HCT116 (cell line): ENCODE measurements around the gene HIF1A. TPM values are rescaled to one million over a fixed set of nuclear protein-coding genes. Genes with fewer than 3 reads are reported as not detected.
A peak's percentile ranks its signal among the peaks of the same experiment; 100 is the strongest.

Source experiments
- ATAC-seq: fragments of 200-7000 bp; cut with Tn5 transposase; 2 replicates; pipeline ENCODE4 v1.9.1; 2020; ENCODE audit warnings: mild to moderate bottlenecking, moderate library complexity
- BruUV-seq: library from RNA; stranded (reverse); fragments of 400-500 nt; replicated peaks from 2 replicates; lab custom pipeline; 2021; lab: Mats Ljungman, UMichigan
- CTCF ChIA-PET: fragments of 300-600 bp; sonication (Branson Sonifier 250); formaldehyde crosslinking; loops from one replicate; lab custom pipeline; 2021; ENCODE audit warnings: antibody characterized with exemption; lab: Charles Lee
- POLR2A ChIA-PET: fragments of 300-600, 350-600 bp; sonication (Branson Sonifier 250); formaldehyde crosslinking; loops from one replicate; lab custom pipeline; 2021; ENCODE audit warnings: antibody characterized with exemption; lab: Charles Lee
- RAD21 ChIA-PET, 2 experiments: fragments of 300-600 bp; sonication (Branson Sonifier 250); formaldehyde crosslinking; loops; one replicate each; lab custom pipeline; 2023; ENCODE audit warnings: low total read pairs in 2 of 2; ENCODE audit not compliant: uncharacterized antibody in 2 of 2, unreplicated experiment in 2 of 2, low non-redundant PET in 1 of 2; lab: Charles Lee
- DNase-seq: peaks from one replicate; pipeline ENCODE4 v3.0.0-alpha.2; 2010; ENCODE audit warnings: low read depth, low spot score
- H2AFZ ChIP-seq: fragments of 200-600 bp; shearing (Covaris generic), sonication (generic); 2 replicates; pipeline ENCODE4 v1.6.1; 2017; ENCODE audit warnings: low read depth, mixed run types, mixed read lengths, antibody characterized with exemption, low read length; ENCODE audit not compliant: poor library complexity, severe bottlenecking
- H3K27ac ChIP-seq: 2 replicates; pipeline ENCODE4 v1.5.1; 2012; ENCODE audit warnings: low read depth, low read length
- H3K27me3 ChIP-seq: fragments of 200-600 bp; sonication (generic); 2 replicates; pipeline ENCODE4 v1.6.1; 2016; ENCODE audit warnings: mixed run types, low read length, mixed read lengths; ENCODE audit not compliant: insufficient read depth
- H3K36me3 ChIP-seq, 2 experiments: fragments of 200-500 bp in 1 of 2; fragments of 200-600 bp in 1 of 2; sonication (Bioruptor generic) in 1 of 2; sonication (generic) in 1 of 2; 2 replicates each; pipeline versions ENCODE4 v1.5.1 to v1.6.1; 2014 to 2016; ENCODE audit warnings: low read length in 2 of 2, inconsistent platforms in 1 of 2, mixed read lengths in 1 of 2, mixed run types in 1 of 2; ENCODE audit not compliant: insufficient read depth in 2 of 2, control insufficient read depth in 1 of 2
- H3K4me1 ChIP-seq, 2 experiments: fragments of 200-600 bp in 1 of 2; sonication (generic) in 1 of 2; 2 replicates each; pipeline versions ENCODE4 v1.5.1 to v1.6.1; 2012 to 2017; ENCODE audit warnings: low read length in 2 of 2, inconsistent platforms in 1 of 2, mild to moderate bottlenecking in 1 of 2, mixed read lengths in 1 of 2, mixed run types in 1 of 2, moderate library complexity in 1 of 2; ENCODE audit not compliant: insufficient read depth in 2 of 2, control insufficient read depth in 1 of 2
- H3K4me2 ChIP-seq: fragments of 200-600 bp; sonication (generic); 2 replicates; pipeline ENCODE4 v1.6.1; 2017; ENCODE audit warnings: mixed run types, low read length, mixed read lengths
- H3K4me3 ChIP-seq, 2 experiments: fragments of 200-600 bp in 1 of 2; sonication (generic) in 1 of 2; replicated peaks in 1 of 2; 2 replicates each; pipeline ENCODE4 v1.5.1; 2011 to 2016; ENCODE audit warnings: low read length in 2 of 2, control low read depth in 1 of 2, low read depth in 1 of 2, mild to moderate bottlenecking in 1 of 2, mixed read lengths in 1 of 2, mixed run types in 1 of 2
- H3K79me2 ChIP-seq: fragments of 200-600 bp; sonication (generic); 2 replicates; pipeline ENCODE4 v1.6.1; 2017; ENCODE audit warnings: mild to moderate bottlenecking, mixed run types, low read length, moderate library complexity, mixed read lengths; ENCODE audit not compliant: insufficient read depth
- H3K9ac ChIP-seq: fragments of 200-600 bp; sonication (generic); 2 replicates; pipeline ENCODE4 v1.6.1; 2016; ENCODE audit warnings: low read length, mixed read lengths
- H3K9me2 ChIP-seq: fragments of 200-600 bp; sonication (generic), shearing (Covaris generic); 2 replicates; pipeline ENCODE4 v1.6.1; 2017; ENCODE audit warnings: mixed run types, mild to moderate bottlenecking, moderate library complexity; ENCODE audit not compliant: insufficient read depth
- H3K9me3 ChIP-seq, 2 experiments: fragments of 200-500 bp in 1 of 2; fragments of 200-600 bp in 1 of 2; sonication (Bioruptor generic) in 1 of 2; sonication (generic) in 1 of 2; 2 replicates each; pipeline ENCODE4 v1.6.1; 2014 to 2017; ENCODE audit warnings: low read length in 2 of 2, mixed read lengths in 2 of 2, inconsistent platforms in 1 of 2, low read depth in 1 of 2, mild to moderate bottlenecking in 1 of 2, mixed run types in 1 of 2, moderate library complexity in 1 of 2; ENCODE audit not compliant: control insufficient read depth in 1 of 2, insufficient read depth in 1 of 2
- H4K20me1 ChIP-seq: fragments of 200-600 bp; sonication (generic), shearing (Covaris generic); 2 replicates; pipeline ENCODE4 v1.6.1; 2017; ENCODE audit warnings: mixed run types, mild to moderate bottlenecking, moderate library complexity; ENCODE audit not compliant: insufficient read depth
- CBX3 ChIP-seq: IDR thresholded peaks from 2 replicates; pipeline ENCODE4 v1.6.1; 2012; ENCODE audit warnings: low read depth
- CEBPB ChIP-seq: IDR thresholded peaks from 2 replicates; pipeline ENCODE4 v1.6.1; 2012; ENCODE audit warnings: low read depth
- EZH2 ChIP-seq: fragments of 200-600 bp; sonication (generic); IDR thresholded peaks from 2 replicates; pipeline ENCODE4 v1.6.1; 2017; ENCODE audit warnings: antibody characterized with exemption, mixed run types
- FOSL1 ChIP-seq: IDR thresholded peaks from 2 replicates; pipeline ENCODE4 v1.6.1; 2012; ENCODE audit warnings: low read depth
- POLR2AphosphoS5 ChIP-seq: IDR thresholded peaks from 2 replicates; pipeline ENCODE4 v1.6.1; 2011; ENCODE audit warnings: mild to moderate bottlenecking, low read depth, low read length, moderate library complexity
- RAD21 ChIP-seq: IDR thresholded peaks from 2 replicates; pipeline ENCODE4 v1.6.1; 2012; ENCODE audit warnings: low read depth, mild to moderate bottlenecking
- REST ChIP-seq: IDR thresholded peaks from 2 replicates; pipeline ENCODE4 v1.6.1; 2012; ENCODE audit warnings: low read depth
- SIN3A ChIP-seq: IDR thresholded peaks from 2 replicates; pipeline ENCODE4 v1.6.1; 2012; ENCODE audit warnings: low read depth
- SP1 ChIP-seq: IDR thresholded peaks from 2 replicates; pipeline ENCODE4 v1.6.1; 2012; ENCODE audit warnings: low read depth
- SRF ChIP-seq: IDR thresholded peaks from 2 replicates; pipeline ENCODE4 v1.6.1; 2012; ENCODE audit warnings: low read depth
- TCF7L2 ChIP-seq: IDR thresholded peaks from 2 replicates; pipeline ENCODE4 v1.7.0; 2011; ENCODE audit warnings: borderline replicate concordance, inconsistent platforms; ENCODE audit not compliant: insufficient read depth, insufficient read length; ENCODE audit errors: extremely low read depth
- ZFX ChIP-seq: fragments of 450-650 bp; IDR thresholded peaks from 2 replicates; pipeline ENCODE4 v1.6.1; 2017
- intact Hi-C: fragments of 100-400 bp; cut with micrococcal nuclease; formaldehyde crosslinking; loops from 2 replicates; pipeline ENCODE4 v1.10.0; 2022
- total RNA-seq: library from RNA; stranded (reverse); gene quantifications from one replicate; pipeline ENCODE4 v1.2.1, GENCODE V29; 2021; ENCODE audit not compliant: unreplicated experiment
- TF ChIP-seq, protein P1 (sequence below), 3 experiments: fragments of 200-600 bp in 1 of 3; sonication (generic) in 1 of 3; IDR thresholded peaks in 2 of 3; conservative IDR thresholded peaks in 1 of 3; 2 replicates each; pipeline ENCODE4 v1.5.1; 2012 to 2017; ENCODE audit warnings: low read depth in 2 of 3, low read length in 2 of 3, antibody characterized with exemption in 1 of 3, borderline replicate concordance in 1 of 3, control low read depth in 1 of 3, mild to moderate bottlenecking in 1 of 3, mixed read lengths in 1 of 3, mixed run types in 1 of 3, moderate library complexity in 1 of 3; ENCODE audit not compliant: insufficient read depth in 1 of 3
- TF ChIP-seq, protein P2 (sequence below): IDR thresholded peaks from 2 replicates; pipeline ENCODE4 v1.6.1; 2012
- TF ChIP-seq, protein P3 (sequence below): IDR thresholded peaks from 2 replicates; pipeline ENCODE4 v1.6.1; 2012
- TF ChIP-seq, protein P4 (sequence below): IDR thresholded peaks from 2 replicates; pipeline ENCODE4 v1.6.1; 2011; ENCODE audit warnings: mild to moderate bottlenecking, low read length, moderate library complexity; ENCODE audit not compliant: insufficient replicate concordance; ENCODE audit errors: extremely low read depth

The HIF1A gene
- total RNA-seq, 1 experiment from 2014 or later = 113 TPM

GRCh38 chr14:61720741-61721140 lies 25.4 kb downstream of the HIF1A start:
- peaks cover 3% of the 10 kb centered on the region for H4K20me1 ChIP-seq

More at GRCh38 chr14:61720741-61721140, 25.4 kb downstream of the HIF1A start:
- no peaks in the 10 kb centered on the region for H3K27me3 ChIP-seq
- H3K4me1 ChIP-seq = peaks cover 8 to 37% of the 10 kb centered on the region in 2 experiments
- H3K36me3 ChIP-seq = peaks cover 12 to 17% of the 10 kb centered on the region in 2 experiments; a peak in 3 of 4 replicates
- H3K4me2 ChIP-seq = peak overlapping the region; percentile 26
- H3K27ac ChIP-seq = no peak overlapping the region
- H3K9me2 ChIP-seq = no peaks in the 10 kb centered on the region
- no peaks in the 10 kb centered on the region for H3K9me3 ChIP-seq
- no peak overlapping the region for H2AFZ ChIP-seq
- TF ChIP-seq ZFX (no peak), CBX3 (no peak), CEBPB (no peak), POLR2AphosphoS5 (no peak), RAD21 (no peak), REST (no peak), TCF7L2 (no peak), EZH2 (no peak), SRF (no peak), SP1 (no peak), SIN3A (no peak), FOSL1 (no peak)
- TF ChIP-seq, protein P1, sequence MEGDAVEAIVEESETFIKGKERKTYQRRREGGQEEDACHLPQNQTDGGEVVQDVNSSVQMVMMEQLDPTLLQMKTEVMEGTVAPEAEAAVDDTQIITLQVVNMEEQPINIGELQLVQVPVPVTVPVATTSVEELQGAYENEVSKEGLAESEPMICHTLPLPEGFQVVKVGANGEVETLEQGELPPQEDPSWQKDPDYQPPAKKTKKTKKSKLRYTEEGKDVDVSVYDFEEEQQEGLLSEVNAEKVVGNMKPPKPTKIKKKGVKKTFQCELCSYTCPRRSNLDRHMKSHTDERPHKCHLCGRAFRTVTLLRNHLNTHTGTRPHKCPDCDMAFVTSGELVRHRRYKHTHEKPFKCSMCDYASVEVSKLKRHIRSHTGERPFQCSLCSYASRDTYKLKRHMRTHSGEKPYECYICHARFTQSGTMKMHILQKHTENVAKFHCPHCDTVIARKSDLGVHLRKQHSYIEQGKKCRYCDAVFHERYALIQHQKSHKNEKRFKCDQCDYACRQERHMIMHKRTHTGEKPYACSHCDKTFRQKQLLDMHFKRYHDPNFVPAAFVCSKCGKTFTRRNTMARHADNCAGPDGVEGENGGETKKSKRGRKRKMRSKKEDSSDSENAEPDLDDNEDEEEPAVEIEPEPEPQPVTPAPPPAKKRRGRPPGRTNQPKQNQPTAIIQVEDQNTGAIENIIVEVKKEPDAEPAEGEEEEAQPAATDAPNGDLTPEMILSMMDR (IDR thresholded peaks at IDR 0.05 in 2 of 3, conservative IDR thresholded peaks at IDR 0.05 in 1 of 3; ENCODE audit: borderline replicate concordance in 1 of 3, insufficient read depth in 1 of 3, low read depth in 2 of 3, low read length in 2 of 3) = no peak
- TF ChIP-seq, protein P2, sequence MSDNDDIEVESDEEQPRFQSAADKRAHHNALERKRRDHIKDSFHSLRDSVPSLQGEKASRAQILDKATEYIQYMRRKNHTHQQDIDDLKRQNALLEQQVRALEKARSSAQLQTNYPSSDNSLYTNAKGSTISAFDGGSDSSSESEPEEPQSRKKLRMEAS = no peak
- TF ChIP-seq, protein P3, sequence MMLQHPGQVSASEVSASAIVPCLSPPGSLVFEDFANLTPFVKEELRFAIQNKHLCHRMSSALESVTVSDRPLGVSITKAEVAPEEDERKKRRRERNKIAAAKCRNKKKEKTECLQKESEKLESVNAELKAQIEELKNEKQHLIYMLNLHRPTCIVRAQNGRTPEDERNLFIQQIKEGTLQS = no peak
- TF ChIP-seq, protein P4, sequence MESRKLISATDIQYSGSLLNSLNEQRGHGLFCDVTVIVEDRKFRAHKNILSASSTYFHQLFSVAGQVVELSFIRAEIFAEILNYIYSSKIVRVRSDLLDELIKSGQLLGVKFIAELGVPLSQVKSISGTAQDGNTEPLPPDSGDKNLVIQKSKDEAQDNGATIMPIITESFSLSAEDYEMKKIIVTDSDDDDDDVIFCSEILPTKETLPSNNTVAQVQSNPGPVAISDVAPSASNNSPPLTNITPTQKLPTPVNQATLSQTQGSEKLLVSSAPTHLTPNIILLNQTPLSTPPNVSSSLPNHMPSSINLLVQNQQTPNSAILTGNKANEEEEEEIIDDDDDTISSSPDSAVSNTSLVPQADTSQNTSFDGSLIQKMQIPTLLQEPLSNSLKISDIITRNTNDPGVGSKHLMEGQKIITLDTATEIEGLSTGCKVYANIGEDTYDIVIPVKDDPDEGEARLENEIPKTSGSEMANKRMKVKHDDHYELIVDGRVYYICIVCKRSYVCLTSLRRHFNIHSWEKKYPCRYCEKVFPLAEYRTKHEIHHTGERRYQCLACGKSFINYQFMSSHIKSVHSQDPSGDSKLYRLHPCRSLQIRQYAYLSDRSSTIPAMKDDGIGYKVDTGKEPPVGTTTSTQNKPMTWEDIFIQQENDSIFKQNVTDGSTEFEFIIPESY = no peak
- H3K9ac ChIP-seq = no peak overlapping the region
- no peak for DNase-seq
- BruUV-seq = no TSS peak
- ChIA-PET RAD21 (no interaction called here), POLR2A (interaction anchor here (0.8 to 1.3 kb wide), 2 partner anchors 25 to 153 kb away, joined by 3 read pairs; partner anchors contain the start of gene HIF1A), CTCF (interaction anchor here (0.9 kb wide), 1 partner anchor 117 kb away, joined by 3 read pairs; no protein-coding TSS in a partner anchor)
- ATAC-seq = no peak
- intact Hi-C loops = no loop called here
- H3K4me3 ChIP-seq = no peak overlapping the region; a peak in 1 of 4 replicates
- H3K79me2 ChIP-seq = peaks cover 84% of the 10 kb centered on the region
